ENCODE results near the gene COA1.
"Not testable (repeated sequence)": the region's sequence is repeated elsewhere in the genome, so short reads cannot be mapped to it uniquely, and the experiment has no call there.

- TF ChIP-seq CTCF (conservative IDR thresholded peaks at IDR 0.05); EZH2 (IDR thresholded peaks at IDR 0.05; ENCODE audit: low read depth): not testable (repeated sequence)
Measured at GRCh38 chr7:43708055-43708454, 21.3 kb downstream of the COA1 start.
